Measurements from ENCODE around the gene LIFR. TPM values are rescaled to one million over a fixed set of nuclear protein-coding genes. Genes with fewer than 3 reads are reported as not detected.

The LIFR gene
- total RNA-seq, 1 experiment from 2014 or later: 47.9 TPM

DNA sequence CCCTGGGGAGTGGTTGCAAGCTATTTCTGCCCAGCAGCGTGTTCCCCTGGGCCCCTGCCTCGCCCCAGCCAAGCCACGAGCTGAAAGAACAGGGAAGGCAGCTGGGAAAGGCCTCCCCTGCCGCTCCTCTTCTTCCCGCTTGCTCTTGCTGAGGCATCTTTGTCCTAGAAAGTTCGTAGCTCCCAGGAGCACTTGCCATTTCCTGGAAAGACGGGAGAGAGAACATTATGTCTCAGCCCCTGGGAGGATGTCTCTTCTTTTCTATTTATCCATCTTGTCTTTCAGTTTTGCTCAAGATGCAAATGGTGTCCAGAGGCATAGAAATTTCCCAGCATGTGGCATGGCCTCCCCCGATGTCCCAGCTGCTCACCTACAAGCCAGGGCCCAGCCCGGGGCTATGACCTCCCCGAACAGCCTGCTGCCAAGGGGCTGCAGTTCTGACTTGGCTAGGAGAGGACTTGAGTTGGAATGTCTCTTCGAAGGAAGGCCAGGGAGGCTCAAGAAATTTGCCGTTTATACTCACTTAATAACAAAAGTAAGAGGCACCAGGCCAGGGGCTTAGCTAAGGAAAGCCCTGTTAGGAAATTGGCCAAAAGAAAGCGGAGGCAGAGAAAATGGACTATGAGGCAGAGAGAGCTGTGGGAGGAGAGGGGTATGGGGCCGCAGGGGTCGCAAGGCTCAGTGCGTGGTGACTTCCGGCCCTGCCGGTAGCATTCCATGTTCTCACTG lies 87.3 kb downstream of the LIFR start:
- no peak overlapping the region for H3K27ac ChIP-seq (ENCODE audit: low read depth, low read length, poor library complexity, severe bottlenecking)

DNA sequence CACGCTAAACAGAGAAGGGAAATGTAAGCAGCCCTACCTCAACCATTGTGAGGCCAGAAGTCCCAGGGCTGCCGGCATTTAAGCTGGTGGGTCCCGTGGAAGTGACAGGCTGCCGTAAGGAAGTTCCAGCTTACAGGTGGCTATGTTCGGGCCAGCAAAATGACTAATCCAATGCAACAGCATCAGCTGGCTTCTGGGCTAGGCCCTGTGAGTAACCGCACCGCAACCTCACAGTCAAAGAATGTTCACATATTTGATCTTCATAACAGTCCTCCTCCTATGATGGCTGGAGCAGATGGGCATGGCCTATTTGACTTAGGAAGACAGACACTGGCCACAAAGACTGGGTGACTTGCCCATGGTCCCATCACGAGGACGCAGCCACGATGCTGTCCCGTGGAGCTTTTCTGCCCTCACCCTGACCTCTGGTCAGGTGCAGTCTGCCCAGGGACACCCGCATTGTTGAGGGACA lies 88.2 kb downstream of the LIFR start:
- H3K27ac ChIP-seq (ENCODE audit: low read depth, low read length, poor library complexity, severe bottlenecking): no peak overlapping the region
- CTCF ChIA-PET: interaction anchor here (1.5 kb wide), 1 partner anchor 342 kb away, joined by 3 read pairs; no protein-coding TSS in a partner anchor

More for the DNA sequence above, 87.3 kb downstream of the LIFR start:
- BruUV-seq (replicated peaks): no TSS peak
- ChIA-PET CTCF (no interaction called here), POLR2A (ENCODE audit: low non-redundant PET) (no interaction called here)
- peaks cover 4% of the 10 kb centered on the region for H3K36me3 ChIP-seq (ENCODE audit: insufficient read depth, low read length, poor library complexity, severe bottlenecking)
- intact Hi-C loops (cut with micrococcal nuclease; ENCODE audit: unreplicated experiment): no loop called here
- H3K4me3 ChIP-seq (ENCODE audit: low read depth, low read length, poor library complexity, severe bottlenecking): no peak overlapping the region
- H3K4me1 ChIP-seq (ENCODE audit: insufficient read depth, low read length, poor library complexity, severe bottlenecking): no peaks in the 10 kb centered on the region
- DNase-seq (ENCODE audit: low spot score): no peak
- H3K9me3 ChIP-seq (ENCODE audit: low read depth, low read length, poor library complexity, severe bottlenecking): no peaks in the 10 kb centered on the region
- TF ChIP-seq, protein P1, sequence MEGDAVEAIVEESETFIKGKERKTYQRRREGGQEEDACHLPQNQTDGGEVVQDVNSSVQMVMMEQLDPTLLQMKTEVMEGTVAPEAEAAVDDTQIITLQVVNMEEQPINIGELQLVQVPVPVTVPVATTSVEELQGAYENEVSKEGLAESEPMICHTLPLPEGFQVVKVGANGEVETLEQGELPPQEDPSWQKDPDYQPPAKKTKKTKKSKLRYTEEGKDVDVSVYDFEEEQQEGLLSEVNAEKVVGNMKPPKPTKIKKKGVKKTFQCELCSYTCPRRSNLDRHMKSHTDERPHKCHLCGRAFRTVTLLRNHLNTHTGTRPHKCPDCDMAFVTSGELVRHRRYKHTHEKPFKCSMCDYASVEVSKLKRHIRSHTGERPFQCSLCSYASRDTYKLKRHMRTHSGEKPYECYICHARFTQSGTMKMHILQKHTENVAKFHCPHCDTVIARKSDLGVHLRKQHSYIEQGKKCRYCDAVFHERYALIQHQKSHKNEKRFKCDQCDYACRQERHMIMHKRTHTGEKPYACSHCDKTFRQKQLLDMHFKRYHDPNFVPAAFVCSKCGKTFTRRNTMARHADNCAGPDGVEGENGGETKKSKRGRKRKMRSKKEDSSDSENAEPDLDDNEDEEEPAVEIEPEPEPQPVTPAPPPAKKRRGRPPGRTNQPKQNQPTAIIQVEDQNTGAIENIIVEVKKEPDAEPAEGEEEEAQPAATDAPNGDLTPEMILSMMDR (conservative IDR thresholded peaks at IDR 0.05; ENCODE audit: low read depth, low read length): no peak
- TF ChIP-seq EZH2 (IDR thresholded peaks at IDR 0.05; ENCODE audit: borderline replicate concordance, low read depth, low read length, poor library complexity, severe bottlenecking): no peak
- no peaks in the 10 kb centered on the region for H3K27me3 ChIP-seq (replicated peaks; ENCODE audit: insufficient read depth, low read depth, low read length, poor library complexity)

DNA sequence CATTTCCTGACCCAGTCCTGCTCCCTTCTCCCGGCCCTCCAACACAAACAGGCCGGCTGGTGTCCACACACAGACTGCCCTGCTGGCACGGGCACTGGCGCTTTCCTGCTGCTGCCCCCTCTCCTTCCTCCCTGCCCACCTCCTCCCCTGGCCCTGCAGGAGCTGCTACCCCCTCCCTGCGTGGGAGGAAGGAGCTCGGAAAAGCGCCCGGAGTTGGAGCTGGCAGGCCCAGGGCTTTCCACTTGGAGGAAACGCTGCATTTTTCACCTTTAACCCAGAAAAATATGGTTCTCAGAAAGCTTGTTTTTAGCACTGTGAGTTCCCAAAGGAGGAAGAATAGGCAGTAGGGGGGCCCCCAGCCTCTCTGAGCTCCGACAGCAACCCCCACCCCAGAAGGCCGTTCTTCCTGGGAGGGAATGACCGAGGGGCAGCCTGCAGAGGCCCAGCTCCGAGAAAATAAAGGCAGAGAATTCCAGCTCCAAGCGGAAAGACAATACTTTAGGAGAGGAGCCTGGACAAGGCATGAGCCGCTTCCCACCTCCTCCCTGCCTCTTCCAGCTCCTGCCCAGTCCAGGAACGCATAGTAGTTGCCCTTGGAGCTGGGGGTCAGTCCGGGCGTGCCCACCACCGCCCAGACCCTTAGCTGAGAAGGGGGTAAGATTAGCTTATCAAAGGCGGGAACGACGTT lies 88.9 kb downstream of the LIFR start:
- Histone ChIP-seq H3K9me3 (ENCODE audit: low read depth, low read length, poor library complexity, severe bottlenecking) (no peaks in the 10 kb centered on the region), H3K4me1 (ENCODE audit: insufficient read depth, low read length, poor library complexity, severe bottlenecking) (no peaks in the 10 kb centered on the region), H3K4me3 (ENCODE audit: low read depth, low read length, poor library complexity, severe bottlenecking) (no peak overlapping the region), H3K27me3 (replicated peaks; ENCODE audit: insufficient read depth, low read depth, low read length, poor library complexity) (no peaks in the 10 kb centered on the region), H3K27ac (ENCODE audit: low read depth, low read length, poor library complexity, severe bottlenecking) (no peak overlapping the region), H3K36me3 (ENCODE audit: insufficient read depth, low read length, poor library complexity, severe bottlenecking) (peaks cover 11% of the 10 kb centered on the region)
- BruUV-seq (replicated peaks): no TSS peak
- ChIA-PET CTCF (interaction anchor here (1.5 kb wide), 1 partner anchor 343 kb away, joined by 3 read pairs; no protein-coding TSS in a partner anchor), POLR2A (ENCODE audit: low non-redundant PET) (no interaction called here)
- TF ChIP-seq EZH2 (IDR thresholded peaks at IDR 0.05; ENCODE audit: borderline replicate concordance, low read depth, low read length, poor library complexity, severe bottlenecking): no peak
- TF ChIP-seq, protein P1 (conservative IDR thresholded peaks at IDR 0.05; ENCODE audit: low read depth, low read length): no peak
- no peak for DNase-seq (ENCODE audit: low spot score)
- intact Hi-C loops (cut with micrococcal nuclease; ENCODE audit: unreplicated experiment): no loop called here

More for the DNA sequence above, 88.2 kb downstream of the LIFR start:
- TF ChIP-seq, protein P1 (conservative IDR thresholded peaks at IDR 0.05; ENCODE audit: low read depth, low read length): no peak
- no peak for TF ChIP-seq EZH2 (IDR thresholded peaks at IDR 0.05; ENCODE audit: borderline replicate concordance, low read depth, low read length, poor library complexity, severe bottlenecking)
- intact Hi-C loops (cut with micrococcal nuclease; ENCODE audit: unreplicated experiment): no loop called here
- Histone ChIP-seq H3K27me3 (replicated peaks; ENCODE audit: insufficient read depth, low read depth, low read length, poor library complexity) (no peaks in the 10 kb centered on the region), H3K4me1 (ENCODE audit: insufficient read depth, low read length, poor library complexity, severe bottlenecking) (no peaks in the 10 kb centered on the region), H3K9me3 (ENCODE audit: low read depth, low read length, poor library complexity, severe bottlenecking) (no peaks in the 10 kb centered on the region), H3K36me3 (ENCODE audit: insufficient read depth, low read length, poor library complexity, severe bottlenecking) (peaks cover 11% of the 10 kb centered on the region), H3K4me3 (ENCODE audit: low read depth, low read length, poor library complexity, severe bottlenecking) (no peak overlapping the region)
- no TSS peak for BruUV-seq (replicated peaks)
- DNase-seq (ENCODE audit: low spot score): no peak
- POLR2A ChIA-PET (ENCODE audit: low non-redundant PET): no interaction called here

Measured in A673 (cell line).